SJSA1 (cell line): Measurements from ENCODE around the gene ZNRD2. TPM values are rescaled to one million over a fixed set of nuclear protein-coding genes. Genes with fewer than 3 reads are reported as not detected.

Source experiments
- DNase-seq, 2 experiments: peaks; one replicate each; pipeline ENCODE4 v3.0.0-alpha.2; 2015 to 2020; ENCODE audit warnings: low spot score in 2 of 2, low read depth in 1 of 2
- H3K27ac ChIP-seq: fragments of 250-450 bp; sonication (Bioruptor Pico); 2 replicates; pipeline ENCODE4 v1.5.1; 2020; ENCODE audit warnings: mild to moderate bottlenecking, moderate library complexity
- H3K27me3 ChIP-seq: fragments of 250-450 bp; sonication (Bioruptor Pico); replicated peaks from 2 replicates; pipeline ENCODE4 v1.5.1; 2020; ENCODE audit warnings: mild to moderate bottlenecking, moderate library complexity
- H3K36me3 ChIP-seq: fragments of 250-450 bp; sonication (Bioruptor Pico); 2 replicates; pipeline ENCODE4 v1.5.1; 2020; ENCODE audit warnings: mild to moderate bottlenecking
- H3K4me1 ChIP-seq: fragments of 250-450 bp; sonication (Bioruptor Pico); replicated peaks from 2 replicates; pipeline ENCODE4 v1.6.1; 2021; ENCODE audit warnings: mild to moderate bottlenecking
- H3K4me3 ChIP-seq: fragments of 250-450 bp; sonication (Bioruptor Pico); 2 replicates; pipeline ENCODE4 v1.5.1; 2020; ENCODE audit warnings: mild to moderate bottlenecking
- H3K9me3 ChIP-seq: fragments of 250-450 bp; sonication (Bioruptor Pico); replicated peaks from 2 replicates; pipeline ENCODE4 v1.5.1; 2020; ENCODE audit warnings: mild to moderate bottlenecking
- total RNA-seq: library from RNA; depleted of rRNA; stranded (reverse); fragments of >200 nt; shearing (Covaris generic); gene quantifications from 2 replicates; pipeline ENCODE4 v1.2.3, GENCODE V29; 2014

The ZNRD2 gene
- total RNA-seq, 1 experiment from 2014 or later, result 109 TPM

DNA sequence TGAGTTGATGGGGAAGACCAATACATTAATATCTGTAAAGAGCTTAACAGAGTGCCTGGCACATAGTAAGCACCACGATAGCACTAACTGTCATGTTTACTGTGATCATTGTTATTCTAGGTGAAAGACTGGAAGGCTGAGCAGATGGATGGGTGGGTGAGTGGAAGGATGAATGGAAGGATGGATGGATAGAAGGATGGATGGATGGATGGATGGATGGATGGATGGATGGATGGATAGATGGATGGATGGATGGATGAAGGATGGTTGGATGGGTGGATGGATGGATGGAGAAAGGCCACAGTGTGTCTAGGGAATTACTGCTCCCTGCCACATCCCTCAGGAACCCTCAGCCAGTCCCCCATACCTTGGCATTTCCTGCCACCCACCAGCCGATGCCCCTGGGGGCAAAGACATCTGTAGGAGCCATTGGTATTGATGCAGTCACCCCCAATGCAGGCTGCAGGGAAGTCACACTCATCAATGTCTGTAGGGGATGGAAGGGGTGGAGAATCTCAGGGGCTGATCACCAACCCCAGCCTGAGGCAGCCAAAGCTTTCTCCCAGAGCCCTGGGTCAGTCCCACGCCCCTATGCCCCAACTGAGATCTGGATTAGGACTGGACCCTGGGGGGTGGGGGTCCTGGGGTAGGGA, 27.4 kb upstream of the ZNRD2 start:
- H3K4me1 ChIP-seq, result peaks cover 19% of the 10 kb centered on the region
- no peak for DNase-seq
- H3K9me3 ChIP-seq, result 0 out of 2 replicates have a peak, but pooled peaks cover 3% of the 10 kb centered on the region
- no peaks in the 10 kb centered on the region for H3K27me3 ChIP-seq
- H3K36me3 ChIP-seq, result peaks cover 29% of the 10 kb centered on the region
- no peak overlapping the region for H3K4me3 ChIP-seq
- H3K27ac ChIP-seq, result no peak overlapping the region

DNA sequence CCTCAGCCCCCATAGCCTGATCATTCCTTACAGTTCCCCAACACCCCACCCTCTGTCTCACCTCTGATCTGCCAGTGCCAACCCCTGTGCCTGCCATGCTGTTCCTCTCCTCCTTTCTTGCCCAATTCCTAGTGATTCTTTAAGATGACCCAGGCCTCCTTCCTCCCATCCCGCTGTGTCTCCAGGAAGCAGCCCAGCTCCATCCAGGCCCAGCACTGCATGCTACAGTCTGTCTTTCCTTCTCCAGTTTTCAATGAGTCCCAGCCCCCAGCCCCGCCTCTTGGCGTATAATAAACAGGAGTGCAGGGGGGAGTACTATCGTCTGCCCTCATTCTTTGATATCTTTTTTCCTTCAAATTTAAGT, 24.4 kb upstream of the ZNRD2 start:
- H3K36me3 ChIP-seq, result peaks cover 4% of the 10 kb centered on the region

GRCh38 chr11:65546217-65546958, 23.9 kb upstream of the ZNRD2 start:
- no peaks in the 10 kb centered on the region for H3K9me3 ChIP-seq
- no peak overlapping the region for H3K4me3 ChIP-seq
- H3K4me1 ChIP-seq, result peaks cover 2% of the 10 kb centered on the region
- peaks cover 6% of the 10 kb centered on the region for H3K36me3 ChIP-seq
- DNase-seq, result peak in 1 of 2 experiments; percentile 69
- no peak overlapping the region for H3K27ac ChIP-seq
- H3K27me3 ChIP-seq, result no peaks in the 10 kb centered on the region

More for the DNA sequence above, 24.4 kb upstream of the ZNRD2 start:
- Histone ChIP-seq H3K27me3 (no peaks in the 10 kb centered on the region), H3K9me3 (no peaks in the 10 kb centered on the region), H3K4me3 (no peak overlapping the region), H3K4me1 (peaks cover 8% of the 10 kb centered on the region), H3K27ac (no peak overlapping the region)
- no peak for DNase-seq

DNA sequence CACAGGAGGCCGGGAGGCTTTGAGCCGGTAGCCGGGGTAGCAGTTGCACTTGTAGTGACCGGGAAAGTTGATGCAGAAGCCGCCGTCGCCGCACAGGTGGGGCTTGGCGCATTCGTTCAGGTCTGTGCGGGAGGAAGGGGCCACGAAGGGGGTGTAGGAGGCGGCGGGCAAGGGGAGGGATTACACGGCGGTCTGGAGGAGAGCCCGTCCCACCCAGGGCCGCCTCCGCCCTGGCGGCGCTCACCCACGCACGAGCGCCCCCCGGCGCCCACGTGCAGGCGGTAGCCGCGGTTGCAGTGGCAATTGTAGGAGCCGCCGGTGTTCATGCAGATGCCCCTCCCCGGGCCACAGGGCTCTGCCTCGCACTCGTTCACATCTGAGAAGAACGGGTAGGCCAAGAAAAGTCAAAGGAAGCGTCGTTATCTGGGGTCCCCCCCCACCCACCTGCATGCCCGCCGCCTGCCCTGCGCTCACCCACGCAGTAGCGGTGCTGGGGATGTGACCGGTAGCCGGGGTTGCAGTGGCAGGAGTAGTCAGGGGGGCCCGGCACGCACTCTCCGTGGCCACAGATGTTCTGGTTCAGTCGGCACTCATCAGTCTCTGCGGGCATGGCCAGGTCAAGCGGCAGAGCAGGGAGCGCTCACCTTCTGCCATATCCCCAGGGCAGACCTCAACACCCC, 22.7 kb upstream of the ZNRD2 start:
- Histone ChIP-seq H3K36me3 (peaks cover 14% of the 10 kb centered on the region), H3K27me3 (no peaks in the 10 kb centered on the region), H3K9me3 (no peaks in the 10 kb centered on the region), H3K27ac (no peak overlapping the region), H3K4me1 (no peaks in the 10 kb centered on the region), H3K4me3 (no peak overlapping the region)
- no peak for DNase-seq

DNA sequence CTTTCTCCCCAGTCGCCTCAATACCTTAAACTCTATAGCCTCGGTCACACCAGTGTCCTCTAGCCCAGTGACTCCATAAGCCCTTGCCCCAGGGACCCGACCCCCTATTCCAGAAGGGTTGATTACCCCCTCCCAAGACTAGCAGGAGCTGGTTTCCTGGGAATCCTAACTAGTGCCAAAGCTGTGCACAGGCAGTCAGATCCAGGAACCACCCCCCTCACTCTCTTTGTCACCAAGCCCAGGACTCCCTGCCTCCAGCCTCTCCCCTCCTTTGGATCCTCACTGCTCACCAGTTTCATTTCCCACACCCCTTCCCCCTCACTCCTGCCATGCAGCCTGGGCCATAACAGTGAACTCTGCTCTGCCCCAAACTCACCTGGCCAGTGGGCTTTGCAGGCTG, 21.9 kb upstream of the ZNRD2 start:
- Histone ChIP-seq H3K9me3 (no peaks in the 10 kb centered on the region), H3K4me3 (no peak overlapping the region), H3K27me3 (no peaks in the 10 kb centered on the region), H3K27ac (no peak overlapping the region), H3K36me3 (peaks cover 16% of the 10 kb centered on the region), H3K4me1 (no peaks in the 10 kb centered on the region)
- no peak for DNase-seq

- DNase-seq, result no peak
- no peak overlapping the region for H3K27ac ChIP-seq
- no peaks in the 10 kb centered on the region for H3K9me3 ChIP-seq
- no peak overlapping the region for H3K4me3 ChIP-seq
- no peaks in the 10 kb centered on the region for H3K27me3 ChIP-seq
- H3K36me3 ChIP-seq, result peaks cover 16% of the 10 kb centered on the region
- peaks cover 2% of the 10 kb centered on the region for H3K4me1 ChIP-seq
Observed at GRCh38 chr11:65549096-65549495, 21.2 kb upstream of the ZNRD2 start.

DNA sequence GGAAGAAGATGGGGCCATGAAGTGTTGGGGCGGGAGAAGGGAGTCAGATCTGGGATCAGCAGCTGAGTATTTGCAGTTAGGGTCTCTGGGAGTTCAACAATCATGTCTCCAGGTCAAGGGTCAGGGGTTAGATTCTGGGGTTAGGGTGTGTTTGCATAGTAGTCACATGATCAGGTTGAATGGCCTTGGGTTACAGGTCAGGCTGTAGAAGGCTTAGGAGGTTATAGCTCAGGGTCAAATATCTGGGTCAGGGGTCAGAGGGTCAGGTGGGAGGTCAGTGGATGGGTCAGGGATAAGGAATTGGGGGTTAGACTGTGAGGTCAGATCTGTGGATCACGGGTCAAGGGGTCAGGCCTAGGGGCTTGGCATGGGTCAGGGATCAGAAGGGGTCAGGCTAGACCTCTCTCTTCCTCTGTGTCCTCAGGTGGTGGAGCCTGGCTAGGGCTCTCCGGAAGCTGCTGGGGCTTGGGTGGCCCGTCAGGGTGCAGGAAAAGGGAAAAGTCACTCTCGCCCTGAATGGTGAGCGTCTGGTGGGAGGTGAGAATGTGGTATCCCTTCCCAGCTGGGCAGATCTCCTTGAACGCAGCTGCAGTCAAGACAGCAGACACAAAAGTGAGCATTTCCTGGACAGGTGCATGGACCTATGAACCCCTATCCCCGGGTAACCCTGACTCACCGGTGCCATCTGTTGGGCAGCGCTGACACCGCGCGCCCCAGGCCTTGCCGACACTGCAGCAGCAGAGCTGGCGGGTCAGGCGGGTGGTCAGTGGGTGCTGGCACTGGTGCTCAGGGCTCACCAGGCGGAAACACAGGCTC, 18.5 kb upstream of the ZNRD2 start:
- Histone ChIP-seq H3K27ac (no peak overlapping the region), H3K27me3 (no peaks in the 10 kb centered on the region), H3K36me3 (peaks cover 15% of the 10 kb centered on the region), H3K9me3 (no peaks in the 10 kb centered on the region), H3K4me1 (peaks cover 28% of the 10 kb centered on the region), H3K4me3 (no peak overlapping the region)
- no peak for DNase-seq

DNA sequence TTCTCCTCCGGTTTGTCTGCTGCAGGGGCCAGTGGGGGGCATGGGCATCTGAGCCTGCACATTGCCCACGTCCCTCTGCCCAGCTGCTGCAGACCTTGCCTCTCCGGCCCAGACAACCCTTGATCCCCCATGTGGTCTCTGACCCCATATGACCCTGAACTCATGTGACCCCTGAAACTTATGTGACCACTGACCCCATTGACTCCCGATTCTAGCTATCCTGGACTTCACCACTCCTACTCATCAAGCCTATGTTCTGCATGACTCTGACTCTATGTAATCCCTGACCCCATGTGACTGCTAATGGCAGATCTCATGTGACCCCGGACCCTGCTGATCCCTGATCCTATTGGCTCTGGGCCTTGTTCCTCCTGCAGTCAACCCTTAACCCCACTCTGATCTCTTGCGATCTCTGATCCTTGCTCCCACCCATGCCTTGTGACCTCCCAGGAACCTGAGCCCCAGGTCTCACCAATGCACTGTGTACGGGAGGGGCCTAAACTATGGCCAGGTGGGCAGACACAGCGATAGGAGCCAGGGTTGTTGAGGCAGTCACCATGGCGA, 17.8 kb upstream of the ZNRD2 start:
- H3K9me3 ChIP-seq, result no peaks in the 10 kb centered on the region
- H3K4me3 ChIP-seq, result no peak overlapping the region
- H3K27ac ChIP-seq, result no peak overlapping the region
- H3K36me3 ChIP-seq, result peaks cover 12% of the 10 kb centered on the region
- H3K4me1 ChIP-seq, result peaks cover 35% of the 10 kb centered on the region
- no peak for DNase-seq
- no peaks in the 10 kb centered on the region for H3K27me3 ChIP-seq

DNA sequence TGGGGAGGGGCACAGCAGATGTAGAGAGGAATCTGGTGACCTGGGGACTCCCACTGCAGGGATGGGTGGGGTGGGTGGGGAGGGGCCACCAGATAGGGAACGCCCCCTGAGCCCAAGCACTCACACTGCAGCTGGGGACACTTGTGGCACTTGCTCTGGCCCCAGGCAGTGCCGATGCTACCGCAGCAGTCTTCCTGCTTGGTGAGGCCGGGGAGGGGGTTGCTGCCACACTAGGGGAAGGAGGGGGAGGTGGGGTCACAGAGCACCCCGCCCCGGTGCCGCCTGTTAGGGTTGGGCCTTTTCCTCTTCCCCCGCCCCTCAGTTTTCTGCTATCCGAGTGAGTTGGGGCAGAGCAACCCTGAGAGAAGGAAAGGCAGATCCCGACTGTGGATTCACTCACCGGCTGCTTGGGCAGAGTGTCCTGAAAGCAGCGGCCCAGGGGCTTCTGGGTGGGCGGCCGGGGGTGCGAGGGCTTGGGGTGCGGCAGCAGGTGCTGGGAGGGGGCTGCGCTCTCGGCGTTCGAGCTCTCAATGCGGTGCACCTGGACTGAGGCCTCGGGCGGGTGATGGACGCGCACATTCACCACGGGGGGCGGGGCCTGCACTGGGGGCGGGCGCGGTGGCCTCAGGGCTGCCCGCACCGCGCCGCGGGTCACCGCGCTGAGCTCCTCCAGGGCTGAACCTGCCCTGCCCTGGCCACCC, 16.8 kb upstream of the ZNRD2 start:
- Histone ChIP-seq H3K4me1 (peaks cover 43% of the 10 kb centered on the region), H3K27me3 (no peaks in the 10 kb centered on the region), H3K27ac (no peak overlapping the region), H3K36me3 (peaks cover 12% of the 10 kb centered on the region), H3K9me3 (no peaks in the 10 kb centered on the region), H3K4me3 (no peak overlapping the region)
- DNase-seq, result no peak

DNA sequence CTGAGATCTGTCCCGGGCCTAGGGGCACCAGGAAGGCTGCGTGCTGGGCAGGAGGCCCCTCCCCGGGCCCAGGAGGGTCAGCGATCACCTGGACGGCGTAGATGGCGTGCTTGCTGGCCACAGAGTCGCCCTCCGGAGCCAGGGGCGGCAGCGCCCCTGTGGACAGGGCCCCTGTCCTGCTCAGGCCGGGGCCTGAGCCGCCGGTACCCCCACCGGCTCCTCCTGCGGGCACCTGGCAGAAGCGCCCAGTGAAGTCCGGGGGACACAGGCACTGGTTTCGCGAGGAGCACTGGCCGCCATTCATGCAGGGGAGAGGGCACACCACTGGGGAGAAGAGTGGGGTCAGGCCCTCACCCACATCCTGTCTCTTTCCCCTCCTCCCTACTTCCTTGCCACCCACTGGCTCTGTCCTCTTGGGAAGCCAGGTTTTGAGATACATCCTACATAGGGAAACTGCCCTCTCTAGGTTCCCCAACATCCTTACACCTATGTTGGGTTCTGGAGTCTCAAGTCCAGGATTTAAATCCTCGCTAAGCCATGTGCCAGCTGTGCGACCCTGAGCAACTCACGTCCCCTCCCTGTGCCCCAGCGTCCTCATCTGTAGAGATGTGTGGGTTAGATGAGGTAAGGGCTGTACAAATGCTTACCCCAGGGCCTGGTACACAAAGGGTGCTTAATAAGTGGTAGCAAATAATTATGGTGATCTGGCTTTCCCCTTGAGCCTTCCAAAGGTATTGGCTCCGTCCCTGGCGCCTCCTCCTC, 16.0 kb upstream of the ZNRD2 start:
- no peak overlapping the region for H3K27ac ChIP-seq
- H3K4me3 ChIP-seq, result no peak overlapping the region
- peaks cover 12% of the 10 kb centered on the region for H3K36me3 ChIP-seq
- peaks cover 51% of the 10 kb centered on the region for H3K4me1 ChIP-seq
- H3K9me3 ChIP-seq, result no peaks in the 10 kb centered on the region
- no peak for DNase-seq
- H3K27me3 ChIP-seq, result no peaks in the 10 kb centered on the region

GRCh38 chr11:65554842-65555430, 15.3 kb upstream of the ZNRD2 start:
- no peak overlapping the region for H3K4me3 ChIP-seq
- peaks cover 12% of the 10 kb centered on the region for H3K36me3 ChIP-seq
- peaks cover 58% of the 10 kb centered on the region for H3K4me1 ChIP-seq
- no peaks in the 10 kb centered on the region for H3K27me3 ChIP-seq
- no peaks in the 10 kb centered on the region for H3K9me3 ChIP-seq
- no peak for DNase-seq
- H3K27ac ChIP-seq, result no peak overlapping the region

- H3K4me1 ChIP-seq, result peaks cover 66% of the 10 kb centered on the region
- H3K4me3 ChIP-seq, result no peak overlapping the region
- no peaks in the 10 kb centered on the region for H3K27me3 ChIP-seq
Observed at GRCh38 chr11:65555693-65556231, 14.5 kb upstream of the ZNRD2 start.

More at GRCh38 chr11:65555693-65556231, 14.5 kb upstream of the ZNRD2 start:
- no peaks in the 10 kb centered on the region for H3K9me3 ChIP-seq
- no peak overlapping the region for H3K27ac ChIP-seq
- DNase-seq, result peak; percentile 97 to 98
- peaks cover 12% of the 10 kb centered on the region for H3K36me3 ChIP-seq
